A172 (cell line): Measurements from ENCODE around the gene RAPGEF2. TPM values are rescaled to one million over a fixed set of nuclear protein-coding genes. Genes with fewer than 3 reads are reported as not detected.
A peak's percentile ranks its signal among the peaks of the same experiment; 100 is the strongest.
"Not testable (repeated sequence)": the region's sequence is repeated elsewhere in the genome, so short reads cannot be mapped to it uniquely, and the experiment has no call there.

Source experiments
- DNase-seq: peaks from one replicate; pipeline ENCODE4 v3.0.0-alpha.2; 2015; ENCODE audit warnings: low spot score
- total RNA-seq: library from RNA; depleted of rRNA; stranded (reverse); fragments of >200 nt; shearing (Covaris generic); gene quantifications from 2 replicates; pipeline ENCODE4 v1.2.3, GENCODE V29; 2014; rRNA removed

RAPGEF2 gene, protein sequence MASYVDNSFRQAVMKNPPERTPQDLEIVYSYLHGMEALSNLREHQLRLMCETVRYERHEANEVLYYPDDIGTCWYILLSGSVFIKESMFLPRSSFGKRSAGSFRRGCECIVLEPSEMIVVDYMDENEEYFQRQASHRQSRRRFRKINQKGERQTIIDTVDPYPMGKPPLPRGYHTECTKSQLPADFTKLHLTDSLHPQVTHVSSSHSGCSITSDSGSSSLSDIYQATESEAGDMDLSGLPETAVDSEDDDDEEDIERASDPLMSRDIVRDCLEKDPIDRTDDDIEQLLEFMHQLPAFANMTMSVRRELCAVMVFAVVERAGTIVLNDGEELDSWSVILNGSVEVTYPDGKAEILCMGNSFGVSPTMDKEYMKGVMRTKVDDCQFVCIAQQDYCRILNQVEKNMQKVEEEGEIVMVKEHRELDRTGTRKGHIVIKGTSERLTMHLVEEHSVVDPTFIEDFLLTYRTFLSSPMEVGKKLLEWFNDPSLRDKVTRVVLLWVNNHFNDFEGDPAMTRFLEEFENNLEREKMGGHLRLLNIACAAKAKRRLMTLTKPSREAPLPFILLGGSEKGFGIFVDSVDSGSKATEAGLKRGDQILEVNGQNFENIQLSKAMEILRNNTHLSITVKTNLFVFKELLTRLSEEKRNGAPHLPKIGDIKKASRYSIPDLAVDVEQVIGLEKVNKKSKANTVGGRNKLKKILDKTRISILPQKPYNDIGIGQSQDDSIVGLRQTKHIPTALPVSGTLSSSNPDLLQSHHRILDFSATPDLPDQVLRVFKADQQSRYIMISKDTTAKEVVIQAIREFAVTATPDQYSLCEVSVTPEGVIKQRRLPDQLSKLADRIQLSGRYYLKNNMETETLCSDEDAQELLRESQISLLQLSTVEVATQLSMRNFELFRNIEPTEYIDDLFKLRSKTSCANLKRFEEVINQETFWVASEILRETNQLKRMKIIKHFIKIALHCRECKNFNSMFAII (N-terminal part only)
- total RNA-seq: 27.0 and 30.0 TPM in 2 replicates

GRCh38 chr4:159102622-159103383 is at the start of gene RAPGEF2:
TSS of gene RAPGEF2 (plus strand) at chr4:159103079. CDS start at chr4:159104163, 1,084 bp downstream.
- DNase-seq: peak; percentile 83

DNA sequence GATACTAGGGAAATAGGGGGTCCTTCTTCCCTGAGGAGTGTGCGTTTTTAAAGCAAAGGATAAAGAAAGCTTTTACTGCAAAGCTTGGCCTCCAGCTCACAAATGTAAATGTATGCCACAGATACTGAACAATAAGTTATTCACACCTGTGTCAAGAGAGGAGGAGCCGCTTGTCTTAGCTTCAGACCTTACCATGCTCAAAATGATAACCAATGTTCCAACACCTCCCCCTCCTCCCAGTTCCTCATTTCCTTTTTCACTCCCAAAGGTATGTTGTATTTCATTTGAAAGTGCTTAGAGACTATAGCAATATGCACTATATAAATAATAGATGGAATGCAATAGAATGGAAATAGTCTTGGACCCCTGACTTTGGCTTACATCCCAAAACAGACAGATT is 47.0 kb upstream of the RAPGEF2 start:
- DNase-seq: no peak

DNA sequence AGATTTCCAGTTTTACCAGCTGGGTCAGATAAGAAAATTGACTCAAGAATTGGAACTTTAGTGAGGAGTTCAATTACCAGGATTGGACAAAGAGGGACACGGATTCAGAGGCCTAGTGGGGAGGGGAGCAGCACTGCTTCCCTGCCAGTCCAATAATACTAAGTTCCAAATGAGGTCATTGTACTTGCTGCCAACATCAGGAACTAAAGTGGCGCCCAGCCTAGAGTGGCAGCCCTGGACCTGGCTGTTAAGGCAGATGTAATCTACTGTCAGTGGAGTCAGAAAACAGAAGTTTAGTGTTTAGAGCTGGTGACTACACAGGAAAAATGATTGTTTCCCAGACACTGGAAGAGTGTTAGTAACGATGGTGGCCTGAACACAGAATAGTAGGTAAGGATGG is 42.7 kb upstream of the RAPGEF2 start:
- no peak for DNase-seq

- DNase-seq: no peak
Measured at GRCh38 chr4:159062381-159062780, 40.5 kb upstream of the RAPGEF2 start.

DNA sequence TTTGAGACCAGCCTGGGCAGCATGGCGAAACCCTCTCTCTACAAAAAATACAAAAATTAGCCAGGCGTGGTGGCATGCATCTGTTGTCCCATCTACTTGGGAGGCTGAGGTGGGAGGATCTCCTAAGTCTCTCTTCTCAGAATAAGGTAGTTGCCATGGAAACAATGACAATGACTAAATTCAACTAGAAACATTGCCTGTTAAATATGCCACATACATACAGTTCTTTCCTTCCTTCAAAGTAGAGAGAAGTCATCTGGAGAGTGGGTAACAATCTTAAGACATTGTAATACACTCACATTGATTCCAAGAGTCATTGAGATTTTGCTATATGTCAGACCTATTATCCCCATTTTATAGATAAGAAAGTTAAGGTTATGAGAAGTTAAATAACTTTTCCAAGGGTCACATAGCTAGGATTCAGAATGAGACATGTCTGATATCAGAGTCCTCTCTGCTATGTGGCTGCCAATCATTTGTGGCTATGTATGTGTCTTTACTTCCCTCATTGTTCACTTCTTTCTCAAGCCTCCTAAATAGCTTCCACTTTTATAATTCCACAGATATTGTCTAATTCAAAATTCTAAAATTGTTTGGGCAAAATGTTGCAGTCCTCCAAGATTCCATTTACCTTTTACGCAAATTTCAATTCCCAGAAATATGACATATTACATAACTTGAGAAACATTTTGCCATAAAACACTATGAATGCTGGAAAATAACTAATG is 37.2 kb upstream of the RAPGEF2 start:
- no peak for DNase-seq

- DNase-seq: not testable (repeated sequence)
Measured at GRCh38 chr4:159068139-159068538, 34.7 kb upstream of the RAPGEF2 start.

DNA sequence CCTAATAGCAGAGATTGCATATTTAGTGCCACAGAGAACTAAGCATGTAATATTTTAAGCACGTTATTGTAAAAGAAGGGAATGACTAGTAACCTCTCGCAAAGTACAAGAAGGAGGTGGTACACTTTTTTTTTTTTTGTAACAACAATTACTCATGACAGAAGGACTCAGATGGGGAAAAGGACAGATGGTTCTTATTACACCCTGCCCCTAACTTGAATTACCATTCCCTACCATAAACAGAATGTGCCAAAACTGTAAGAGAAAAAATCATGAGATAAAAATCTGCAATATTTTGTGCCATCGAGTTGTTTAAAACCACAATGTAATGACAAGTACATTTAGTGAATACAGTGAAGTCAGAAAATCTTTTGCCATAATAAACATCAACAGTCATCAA is 33.0 kb upstream of the RAPGEF2 start:
- no peak for DNase-seq

GRCh38 chr4:159070742-159071141 is 32.1 kb upstream of the RAPGEF2 start:
- DNase-seq: no peak

DNA sequence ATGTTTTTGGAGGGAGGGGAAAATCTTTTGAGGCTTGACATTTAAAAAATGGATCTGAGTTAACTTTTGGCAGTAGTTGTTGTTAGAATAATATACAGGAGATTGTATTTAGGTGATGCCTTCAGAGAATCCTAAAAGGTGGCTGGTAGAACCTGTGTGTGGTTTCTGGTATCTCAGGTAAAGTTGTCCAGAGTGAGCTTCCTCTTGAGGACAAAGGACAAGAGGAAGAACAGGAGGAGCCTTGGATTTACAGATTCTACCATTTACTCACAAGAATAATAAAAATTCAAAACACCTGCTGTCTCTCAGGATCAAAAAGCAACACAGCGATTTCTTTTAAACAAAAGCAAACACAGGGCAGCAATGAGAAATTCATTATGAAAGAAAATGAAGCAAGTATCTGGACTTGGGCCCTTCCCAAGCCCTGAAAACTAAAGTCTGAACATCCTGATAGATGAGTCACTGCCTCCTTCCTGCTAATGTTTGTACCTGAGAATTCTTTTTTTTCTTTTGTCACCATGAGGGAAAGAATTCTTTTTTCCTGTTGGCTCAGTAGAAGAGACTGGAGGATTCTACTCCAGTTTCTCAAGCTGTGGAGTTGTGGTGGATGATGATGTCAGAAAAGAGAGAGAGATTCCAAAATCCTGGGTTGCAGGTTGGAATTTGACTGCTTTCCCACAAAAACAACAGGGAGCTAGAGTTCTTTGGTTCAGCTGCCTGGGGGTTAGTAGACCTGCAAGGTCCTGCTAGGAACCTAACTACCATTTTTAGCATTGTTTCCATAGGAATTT is 31.5 kb upstream of the RAPGEF2 start:
- peak; percentile 66 for DNase-seq

DNA sequence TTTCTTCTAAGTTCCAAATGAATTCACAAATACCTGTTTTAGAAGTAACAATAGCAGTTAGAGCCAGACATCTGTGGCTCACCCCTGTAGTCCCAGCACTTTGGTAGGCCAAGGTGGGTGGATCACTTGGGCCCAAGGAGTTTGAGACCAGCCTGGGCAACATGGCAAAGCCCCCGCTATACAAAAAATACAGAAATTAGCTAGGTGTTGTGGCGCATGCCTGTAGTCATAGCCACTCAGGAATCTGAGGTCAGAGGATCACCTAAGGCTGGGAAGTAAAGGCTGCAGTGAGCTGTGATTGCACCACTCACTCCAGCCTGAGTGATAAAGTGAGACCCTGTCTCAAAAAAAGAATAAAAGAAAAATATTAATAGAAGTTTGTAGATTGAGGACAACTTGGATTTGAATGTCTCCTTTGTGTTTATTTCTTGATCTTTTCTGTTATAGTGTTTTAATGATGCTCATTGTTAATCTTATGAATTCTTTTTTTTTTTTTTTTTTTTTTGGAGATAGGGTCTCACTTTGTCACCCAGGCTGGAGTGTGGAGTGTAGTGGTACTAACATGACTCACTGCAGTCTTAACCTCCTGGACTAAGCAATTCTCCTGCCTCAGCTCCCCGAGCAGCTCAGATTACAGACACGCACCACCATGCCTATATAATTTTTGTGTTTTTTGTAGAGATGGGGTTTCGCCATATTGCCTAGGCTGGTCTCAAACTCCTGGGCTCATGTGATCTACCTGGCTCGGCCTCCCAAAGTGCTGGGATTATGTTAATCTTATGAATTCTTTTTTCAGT is 30.7 kb upstream of the RAPGEF2 start:
- DNase-seq: no peak

GRCh38 chr4:159075531-159075932 is 27.3 kb upstream of the RAPGEF2 start:
- peak; percentile 82 for DNase-seq

GRCh38 chr4:159077018-159077417 is 25.9 kb upstream of the RAPGEF2 start:
- DNase-seq: not testable (repeated sequence)

DNA sequence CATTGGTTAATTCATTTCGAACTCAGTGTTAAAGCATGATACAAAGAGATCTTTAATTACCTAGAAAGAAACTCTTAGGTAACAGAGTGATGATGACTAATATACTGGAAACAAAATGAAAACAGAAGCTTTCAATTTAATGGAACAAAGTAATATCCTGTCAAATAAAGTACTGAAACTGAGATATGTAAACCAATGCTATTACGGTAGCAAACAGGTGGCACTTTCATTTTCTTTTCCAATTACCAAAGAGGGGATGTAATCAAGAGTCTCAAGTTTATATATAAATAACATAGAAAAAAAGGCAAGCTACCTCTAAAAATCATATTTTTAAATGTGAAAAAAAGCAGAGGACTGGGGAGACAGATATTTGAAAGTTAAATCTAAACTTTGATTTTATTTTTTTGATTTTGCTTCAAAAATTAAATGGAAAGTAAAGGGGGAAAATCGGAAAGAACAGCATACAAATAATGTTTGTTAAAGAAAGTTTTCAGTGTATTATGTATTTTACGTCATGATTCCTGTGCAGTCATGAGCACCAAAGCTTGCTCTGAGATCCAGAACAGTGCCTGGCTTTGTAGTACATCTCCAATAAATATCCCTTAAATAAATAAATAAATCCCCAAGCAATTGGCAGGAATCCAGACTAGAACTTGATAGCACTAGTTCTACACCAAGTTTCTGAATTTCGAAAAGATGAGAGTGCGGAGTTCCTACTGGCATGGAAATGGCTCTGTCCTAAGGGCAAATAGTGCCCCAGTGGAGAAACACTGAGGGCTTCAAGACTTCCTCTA is 25.0 kb upstream of the RAPGEF2 start:
- DNase-seq: no peak

GRCh38 chr4:159079074-159079473 is 23.8 kb upstream of the RAPGEF2 start:
- no peak for DNase-seq

DNA sequence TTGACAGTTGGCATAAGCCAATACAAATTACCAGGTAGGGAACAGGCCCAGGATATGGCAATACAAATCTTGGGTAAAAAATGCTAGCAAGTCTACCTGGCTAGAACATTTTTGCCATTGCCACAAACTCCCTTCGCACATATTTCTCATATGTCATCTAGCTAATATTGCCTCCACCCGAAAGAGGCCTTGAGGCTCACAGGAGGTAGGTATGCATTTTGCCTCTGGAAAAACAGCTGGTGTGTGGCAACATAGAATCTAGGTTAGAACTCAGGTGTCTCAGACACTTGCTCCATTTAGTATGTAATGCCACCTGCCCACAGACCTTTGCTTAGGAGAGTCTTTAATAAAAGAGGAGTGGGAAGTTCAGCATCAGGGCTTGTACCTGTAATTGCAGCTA is 16.3 kb upstream of the RAPGEF2 start:
- no peak for DNase-seq

DNA sequence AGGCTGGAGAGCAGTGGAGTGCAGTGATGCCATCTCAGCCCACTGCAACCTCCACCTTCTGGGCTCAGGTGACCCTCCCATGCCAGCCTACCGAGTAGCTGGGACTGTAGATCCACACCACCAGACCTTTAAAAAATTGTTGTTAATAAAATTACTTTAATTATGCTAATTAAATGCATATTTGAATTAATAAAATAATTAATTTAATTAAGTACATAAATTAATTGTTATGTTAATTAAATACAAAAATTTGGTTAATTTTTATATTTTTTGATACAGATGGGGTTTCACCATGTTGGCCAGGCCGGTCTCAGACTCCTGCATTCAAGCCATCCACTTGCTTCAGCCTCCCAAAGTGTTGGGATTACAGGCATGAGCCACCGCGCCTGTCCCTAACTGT is 12.6 kb upstream of the RAPGEF2 start:
- DNase-seq: no peak

DNA sequence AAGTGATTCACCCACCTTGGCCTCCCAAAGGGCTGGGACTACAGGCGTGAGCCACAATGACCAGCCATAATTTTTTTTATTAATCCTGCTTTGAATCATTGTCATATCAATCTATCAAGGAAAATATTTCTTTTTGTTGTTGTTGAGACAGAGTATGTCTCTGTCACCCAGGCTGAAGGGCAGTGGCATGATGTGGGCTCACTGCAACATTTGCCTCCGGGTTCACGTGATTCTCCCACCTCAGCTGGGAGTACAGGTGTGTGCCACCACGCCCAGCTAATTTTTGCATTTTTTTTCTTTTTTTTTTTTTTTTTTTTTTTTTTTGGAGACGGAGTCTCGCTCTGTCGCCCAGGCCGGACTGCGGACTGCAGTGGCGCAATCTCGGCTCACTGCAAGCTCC is 8.7 kb upstream of the RAPGEF2 start:
- DNase-seq: not testable (repeated sequence)

- DNase-seq: no peak
Measured at GRCh38 chr4:159096434-159096833, 6.4 kb upstream of the RAPGEF2 start.

DNA sequence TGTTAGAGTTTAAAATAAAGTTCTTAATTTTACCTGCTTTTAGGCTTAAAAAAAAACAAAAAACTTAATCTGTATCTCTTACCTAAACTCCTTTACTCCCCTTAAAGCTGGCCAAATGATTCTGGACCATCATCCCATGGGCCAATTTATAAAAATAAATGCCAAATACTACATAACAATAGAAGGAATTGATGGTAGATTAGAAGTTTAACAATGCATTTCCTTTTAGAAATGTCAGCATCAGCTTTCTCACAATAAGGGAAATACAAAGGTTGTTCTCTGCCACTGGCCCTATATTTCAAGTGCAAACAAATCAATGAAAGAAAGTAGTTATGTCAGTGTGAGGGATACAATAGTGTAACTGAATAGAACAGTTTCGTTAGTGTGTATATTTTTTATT is 5.7 kb upstream of the RAPGEF2 start:
- no peak for DNase-seq
